MM.1S (cell line): ENCODE results near the gene MGAT5.

Experiments
- DNase-seq: peaks from one replicate; pipeline ENCODE4 v3.0.0-alpha.2; 2015
- H2AFZ ChIP-seq: fragments of 300-600 bp; sonication (generic); 2 replicates; pipeline ENCODE4 v1.6.0; 2016; ENCODE audit warnings: antibody characterized with exemption, low read length
- H3F3A ChIP-seq: fragments of 300-600 bp; sonication (generic); 2 replicates; pipeline ENCODE4 v1.6.1; 2016; ENCODE audit warnings: mild to moderate bottlenecking, antibody characterized with exemption, low read length, moderate library complexity, mixed read lengths; ENCODE audit not compliant: insufficient read depth
- H3K27ac ChIP-seq: fragments of 300-600 bp; sonication (generic); 2 replicates; pipeline ENCODE4 v1.5.1; 2016; ENCODE audit warnings: mild to moderate bottlenecking, low read length
- H3K27me3 ChIP-seq: fragments of 300-600 bp; sonication (generic); replicated peaks from 2 replicates; pipeline ENCODE4 v1.6.0; 2016; ENCODE audit warnings: low read length; ENCODE audit not compliant: insufficient read depth
- H3K36me3 ChIP-seq: fragments of 300-600 bp; sonication (generic); replicated peaks from 2 replicates; pipeline ENCODE4 v1.6.1; 2016; ENCODE audit warnings: mild to moderate bottlenecking, low read length, mixed read lengths; ENCODE audit not compliant: insufficient read depth
- H3K4me1 ChIP-seq: fragments of 300-600 bp; sonication (generic); 2 replicates; pipeline ENCODE4 v1.6.1; 2016; ENCODE audit warnings: low read length, mixed read lengths
- H3K4me2 ChIP-seq: fragments of 300-600 bp; sonication (generic); 2 replicates; pipeline ENCODE4 v1.6.0; 2016; ENCODE audit warnings: low read depth, low read length
- H3K4me3 ChIP-seq: fragments of 300-600 bp; sonication (generic); 2 replicates; pipeline ENCODE4 v1.5.1; 2016; ENCODE audit warnings: low read length, mixed read lengths
- H3K79me2 ChIP-seq: fragments of 300-600 bp; sonication (generic); 2 replicates; pipeline ENCODE4 v1.6.1; 2016; ENCODE audit warnings: mixed run types, low read length, mixed read lengths
- H3K9ac ChIP-seq: fragments of 300-600 bp; sonication (generic); 2 replicates; pipeline ENCODE4 v1.6.1; 2016; ENCODE audit warnings: low read length, mixed read lengths
- H3K9me2 ChIP-seq: fragments of 300-600 bp; sonication (generic); replicated peaks from 2 replicates; pipeline ENCODE4 v1.6.1; 2016; ENCODE audit warnings: mild to moderate bottlenecking, low read length, mixed read lengths; ENCODE audit not compliant: insufficient read depth
- H3K9me3 ChIP-seq: fragments of 300-600 bp; sonication (generic); replicated peaks from 2 replicates; pipeline ENCODE4 v1.6.1; 2016; ENCODE audit warnings: mild to moderate bottlenecking, low read length, mixed read lengths; ENCODE audit not compliant: insufficient read depth
- H4K20me1 ChIP-seq: fragments of 300-600 bp; sonication (generic); 2 replicates; pipeline ENCODE4 v1.6.1; 2016; ENCODE audit warnings: mild to moderate bottlenecking, low read length, moderate library complexity, mixed read lengths; ENCODE audit not compliant: insufficient read depth
- EZH2 ChIP-seq: fragments of 300-600 bp; sonication (generic); optimal IDR thresholded peaks from 2 replicates; pipeline ENCODE3; 2017; ENCODE audit warnings: low read depth, mild to moderate bottlenecking, antibody characterized with exemption, low read length, mixed read lengths
- EZH2phosphoT487 ChIP-seq: fragments of 300-600 bp; sonication (generic); IDR thresholded peaks from 2 replicates; pipeline ENCODE4 v1.6.1; 2018; ENCODE audit warnings: antibody characterized with exemption, low read length
- TF ChIP-seq, protein P1 (sequence below): fragments of 300-600 bp; sonication (generic); IDR thresholded peaks from 2 replicates; pipeline ENCODE4 v1.5.1; 2016; ENCODE audit warnings: antibody characterized with exemption, low read length, mixed read lengths

Gene MGAT5

GRCh38 chr2:134452042-134452733, 198.3 kb downstream of the MGAT5 start:
- DNase-seq: no peak
- Histone ChIP-seq H3K9ac (no peak overlapping the region), H3K9me2 (no peaks in the 10 kb centered on the region), H3K4me3 (no peak overlapping the region), H3F3A (no peaks in the 10 kb centered on the region), H4K20me1 (no peaks in the 10 kb centered on the region), H3K79me2 (no peaks in the 10 kb centered on the region), H3K4me2 (no peak overlapping the region), H3K27me3 (no peaks in the 10 kb centered on the region), H2AFZ (no peak overlapping the region), H3K4me1 (no peaks in the 10 kb centered on the region), H3K27ac (no peak overlapping the region), H3K9me3 (no peaks in the 10 kb centered on the region), H3K36me3 (0 out of 2 replicates have a peak, but pooled peaks cover 5% of the 10 kb centered on the region)
- TF ChIP-seq EZH2: no peak
- TF ChIP-seq, protein P1, sequence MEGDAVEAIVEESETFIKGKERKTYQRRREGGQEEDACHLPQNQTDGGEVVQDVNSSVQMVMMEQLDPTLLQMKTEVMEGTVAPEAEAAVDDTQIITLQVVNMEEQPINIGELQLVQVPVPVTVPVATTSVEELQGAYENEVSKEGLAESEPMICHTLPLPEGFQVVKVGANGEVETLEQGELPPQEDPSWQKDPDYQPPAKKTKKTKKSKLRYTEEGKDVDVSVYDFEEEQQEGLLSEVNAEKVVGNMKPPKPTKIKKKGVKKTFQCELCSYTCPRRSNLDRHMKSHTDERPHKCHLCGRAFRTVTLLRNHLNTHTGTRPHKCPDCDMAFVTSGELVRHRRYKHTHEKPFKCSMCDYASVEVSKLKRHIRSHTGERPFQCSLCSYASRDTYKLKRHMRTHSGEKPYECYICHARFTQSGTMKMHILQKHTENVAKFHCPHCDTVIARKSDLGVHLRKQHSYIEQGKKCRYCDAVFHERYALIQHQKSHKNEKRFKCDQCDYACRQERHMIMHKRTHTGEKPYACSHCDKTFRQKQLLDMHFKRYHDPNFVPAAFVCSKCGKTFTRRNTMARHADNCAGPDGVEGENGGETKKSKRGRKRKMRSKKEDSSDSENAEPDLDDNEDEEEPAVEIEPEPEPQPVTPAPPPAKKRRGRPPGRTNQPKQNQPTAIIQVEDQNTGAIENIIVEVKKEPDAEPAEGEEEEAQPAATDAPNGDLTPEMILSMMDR: no peak
- TF ChIP-seq EZH2phosphoT487: no peak

- Histone ChIP-seq H3K27ac (no peak overlapping the region), H3K4me2 (no peak overlapping the region), H3K36me3 (0 out of 2 replicates have a peak, but pooled peaks cover 5% of the 10 kb centered on the region), H3K4me1 (no peaks in the 10 kb centered on the region), H4K20me1 (no peaks in the 10 kb centered on the region), H3K79me2 (no peaks in the 10 kb centered on the region), H3K9me3 (no peaks in the 10 kb centered on the region), H3F3A (no peaks in the 10 kb centered on the region), H3K9me2 (no peaks in the 10 kb centered on the region), H3K4me3 (no peak overlapping the region), H2AFZ (no peak overlapping the region), H3K9ac (no peak overlapping the region), H3K27me3 (no peaks in the 10 kb centered on the region)
- TF ChIP-seq, protein P1: no peak
- no peak for TF ChIP-seq EZH2phosphoT487
- no peak for TF ChIP-seq EZH2
- DNase-seq: no peak
Observed at GRCh38 chr2:134453476-134453875, 199.6 kb downstream of the MGAT5 start.

DNA sequence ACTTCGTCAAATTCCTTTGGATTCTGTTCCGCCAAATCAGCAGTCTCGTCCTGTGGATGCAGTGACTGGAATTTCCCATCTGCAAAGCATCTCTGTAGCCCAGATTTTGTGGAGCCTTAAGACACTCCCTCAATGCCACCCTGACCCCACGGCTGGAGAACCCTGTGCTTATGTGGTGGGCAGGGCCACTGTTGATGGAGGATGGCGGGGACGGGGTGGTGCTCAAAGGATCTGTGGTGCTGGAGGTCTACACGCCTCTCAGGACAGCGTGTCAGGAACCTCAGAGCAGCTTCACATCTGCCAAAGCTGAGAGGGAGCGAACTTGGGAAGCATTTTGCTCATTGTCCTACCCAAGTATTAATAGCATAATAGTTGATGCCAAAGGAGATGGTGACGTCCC, 200.1 kb downstream of the MGAT5 start:
- Histone ChIP-seq H2AFZ (no peak overlapping the region), H3F3A (no peaks in the 10 kb centered on the region), H3K4me2 (no peak overlapping the region), H4K20me1 (no peaks in the 10 kb centered on the region), H3K79me2 (no peaks in the 10 kb centered on the region), H3K36me3 (0 out of 2 replicates have a peak, but pooled peaks cover 5% of the 10 kb centered on the region), H3K9ac (no peak overlapping the region), H3K27me3 (no peaks in the 10 kb centered on the region), H3K4me1 (no peaks in the 10 kb centered on the region), H3K9me3 (no peaks in the 10 kb centered on the region), H3K9me2 (no peaks in the 10 kb centered on the region), H3K4me3 (no peak overlapping the region), H3K27ac (no peak overlapping the region)
- no peak for DNase-seq
- TF ChIP-seq EZH2 (no peak), EZH2phosphoT487 (no peak)
- TF ChIP-seq, protein P1: no peak
